Hepatocyte (in vitro differentiated cells): ENCODE measurements around the gene H2AZ2.

Experiments
- EZH2 ChIP-seq: fragments of 200-600 bp; sonication (generic); IDR thresholded peaks from 2 replicates; pipeline ENCODE4 v1.6.1; 2016; ENCODE audit warnings: antibody characterized with exemption, mild to moderate bottlenecking, borderline replicate concordance
- EZH2phosphoT487 ChIP-seq: fragments of 200-600 bp; sonication (generic); IDR thresholded peaks from one replicate; pipeline ENCODE4 v1.6.1; 2018; ENCODE audit warnings: antibody characterized with exemption, mild to moderate bottlenecking, low read depth, moderate library complexity; ENCODE audit not compliant: unreplicated experiment, severe bottlenecking
- TF ChIP-seq, protein P1 (sequence below): fragments of 200-600 bp; sonication (generic); IDR thresholded peaks from 2 replicates; pipeline ENCODE4 v1.5.1; 2016; ENCODE audit warnings: antibody characterized with exemption, mild to moderate bottlenecking; ENCODE audit not compliant: poor library complexity

DNA sequence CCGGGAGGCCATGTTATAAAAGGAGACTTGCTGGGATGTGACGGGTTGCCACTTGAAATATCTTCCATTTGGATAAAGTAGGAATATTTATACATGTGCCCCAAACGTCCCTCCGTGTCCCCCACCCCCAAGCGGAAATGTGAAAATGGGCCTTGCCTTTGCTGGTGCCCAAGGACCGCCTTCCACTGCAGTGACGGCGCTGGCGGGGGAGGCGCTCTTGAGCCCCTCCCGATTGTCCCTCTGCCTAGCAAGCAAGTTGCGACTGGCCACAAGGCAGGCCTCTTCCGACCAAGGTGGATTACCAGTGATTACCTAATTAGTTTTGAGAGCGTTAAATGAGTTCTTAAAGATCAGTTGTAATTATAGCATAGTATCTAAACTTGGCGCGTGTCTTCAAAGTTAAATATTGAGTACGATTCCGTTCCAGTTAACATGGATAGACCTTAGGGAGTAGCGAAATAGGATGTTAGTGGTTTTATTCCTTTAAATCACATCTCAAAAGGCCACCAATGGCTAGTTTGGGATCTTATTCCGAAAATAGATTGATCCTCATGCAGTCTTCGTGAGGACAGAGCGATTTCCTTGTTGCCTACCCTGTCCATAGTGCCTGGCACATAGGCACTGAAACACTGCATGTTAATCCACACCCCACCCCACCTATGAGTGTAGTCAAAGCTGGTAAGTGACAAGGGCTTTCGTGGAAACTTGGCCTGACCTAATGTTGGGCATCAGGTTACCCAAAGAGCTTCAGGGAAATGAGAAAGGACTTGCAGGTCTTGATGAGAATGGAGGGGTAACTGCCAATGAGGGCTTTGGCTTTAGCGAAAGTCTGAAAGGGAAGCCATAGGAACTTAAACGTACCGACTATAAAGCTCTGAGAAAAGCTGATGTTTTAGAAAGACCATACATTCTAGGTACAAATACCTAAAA lies 50.3 kb downstream of the H2AZ2 start:
- TF ChIP-seq, protein P1, sequence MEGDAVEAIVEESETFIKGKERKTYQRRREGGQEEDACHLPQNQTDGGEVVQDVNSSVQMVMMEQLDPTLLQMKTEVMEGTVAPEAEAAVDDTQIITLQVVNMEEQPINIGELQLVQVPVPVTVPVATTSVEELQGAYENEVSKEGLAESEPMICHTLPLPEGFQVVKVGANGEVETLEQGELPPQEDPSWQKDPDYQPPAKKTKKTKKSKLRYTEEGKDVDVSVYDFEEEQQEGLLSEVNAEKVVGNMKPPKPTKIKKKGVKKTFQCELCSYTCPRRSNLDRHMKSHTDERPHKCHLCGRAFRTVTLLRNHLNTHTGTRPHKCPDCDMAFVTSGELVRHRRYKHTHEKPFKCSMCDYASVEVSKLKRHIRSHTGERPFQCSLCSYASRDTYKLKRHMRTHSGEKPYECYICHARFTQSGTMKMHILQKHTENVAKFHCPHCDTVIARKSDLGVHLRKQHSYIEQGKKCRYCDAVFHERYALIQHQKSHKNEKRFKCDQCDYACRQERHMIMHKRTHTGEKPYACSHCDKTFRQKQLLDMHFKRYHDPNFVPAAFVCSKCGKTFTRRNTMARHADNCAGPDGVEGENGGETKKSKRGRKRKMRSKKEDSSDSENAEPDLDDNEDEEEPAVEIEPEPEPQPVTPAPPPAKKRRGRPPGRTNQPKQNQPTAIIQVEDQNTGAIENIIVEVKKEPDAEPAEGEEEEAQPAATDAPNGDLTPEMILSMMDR = peak; percentile 42
- TF ChIP-seq EZH2 (no peak), EZH2phosphoT487 (no peak)
